IMR-90 (cell line): ENCODE data around the gene IL2RG.

Source experiments
- BHLHE40 ChIP-seq: fragments of 150-350 bp; IDR thresholded peaks from 2 replicates; pipeline ENCODE4 v1.6.1; 2016; ENCODE audit warnings: mild to moderate bottlenecking, low read depth, low read length
- CEBPB ChIP-seq: IDR thresholded peaks from 2 replicates; pipeline ENCODE4 v1.6.1; 2012; ENCODE audit warnings: low read depth, low read length, improper control_type of control experiment
- MXI1 ChIP-seq: IDR thresholded peaks from 2 replicates; pipeline ENCODE4 v1.6.1; 2012; ENCODE audit warnings: low read depth, mild to moderate bottlenecking, low read length, moderate library complexity, borderline replicate concordance
- NFE2L2 ChIP-seq: fragments of 150-350 bp; IDR thresholded peaks from 2 replicates; pipeline ENCODE4 v1.6.1; 2016; ENCODE audit warnings: low read depth, mild to moderate bottlenecking, low read length
- POLR2A ChIP-seq: IDR thresholded peaks from 2 replicates; pipeline ENCODE4 v1.6.1; 2012; ENCODE audit warnings: mild to moderate bottlenecking, low read depth, low read length
- RFX5 ChIP-seq: IDR thresholded peaks from 2 replicates; pipeline ENCODE4 v1.8.0; 2012; ENCODE audit warnings: low read depth, mild to moderate bottlenecking, low read length, moderate library complexity
- TF ChIP-seq, protein P1 (sequence below): conservative IDR thresholded peaks from 2 replicates; pipeline ENCODE4 v1.5.1; 2012; ENCODE audit warnings: mild to moderate bottlenecking, low read depth, low read length, improper control_type of control experiment
- TF ChIP-seq, protein P2 (sequence below): fragments of 150-350 bp; IDR thresholded peaks from 2 replicates; pipeline ENCODE4 v1.6.1; 2017; ENCODE audit warnings: mild to moderate bottlenecking, antibody characterized with exemption, low read length, low read depth
- TF ChIP-seq, protein P3 (sequence below): fragments of 150-350 bp; IDR thresholded peaks from 2 replicates; pipeline ENCODE4 v1.6.1; 2016; ENCODE audit warnings: low read depth, mild to moderate bottlenecking, low read length, moderate library complexity, borderline replicate concordance

- TF ChIP-seq, protein P1, sequence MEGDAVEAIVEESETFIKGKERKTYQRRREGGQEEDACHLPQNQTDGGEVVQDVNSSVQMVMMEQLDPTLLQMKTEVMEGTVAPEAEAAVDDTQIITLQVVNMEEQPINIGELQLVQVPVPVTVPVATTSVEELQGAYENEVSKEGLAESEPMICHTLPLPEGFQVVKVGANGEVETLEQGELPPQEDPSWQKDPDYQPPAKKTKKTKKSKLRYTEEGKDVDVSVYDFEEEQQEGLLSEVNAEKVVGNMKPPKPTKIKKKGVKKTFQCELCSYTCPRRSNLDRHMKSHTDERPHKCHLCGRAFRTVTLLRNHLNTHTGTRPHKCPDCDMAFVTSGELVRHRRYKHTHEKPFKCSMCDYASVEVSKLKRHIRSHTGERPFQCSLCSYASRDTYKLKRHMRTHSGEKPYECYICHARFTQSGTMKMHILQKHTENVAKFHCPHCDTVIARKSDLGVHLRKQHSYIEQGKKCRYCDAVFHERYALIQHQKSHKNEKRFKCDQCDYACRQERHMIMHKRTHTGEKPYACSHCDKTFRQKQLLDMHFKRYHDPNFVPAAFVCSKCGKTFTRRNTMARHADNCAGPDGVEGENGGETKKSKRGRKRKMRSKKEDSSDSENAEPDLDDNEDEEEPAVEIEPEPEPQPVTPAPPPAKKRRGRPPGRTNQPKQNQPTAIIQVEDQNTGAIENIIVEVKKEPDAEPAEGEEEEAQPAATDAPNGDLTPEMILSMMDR: no peak
- TF ChIP-seq, protein P2, sequence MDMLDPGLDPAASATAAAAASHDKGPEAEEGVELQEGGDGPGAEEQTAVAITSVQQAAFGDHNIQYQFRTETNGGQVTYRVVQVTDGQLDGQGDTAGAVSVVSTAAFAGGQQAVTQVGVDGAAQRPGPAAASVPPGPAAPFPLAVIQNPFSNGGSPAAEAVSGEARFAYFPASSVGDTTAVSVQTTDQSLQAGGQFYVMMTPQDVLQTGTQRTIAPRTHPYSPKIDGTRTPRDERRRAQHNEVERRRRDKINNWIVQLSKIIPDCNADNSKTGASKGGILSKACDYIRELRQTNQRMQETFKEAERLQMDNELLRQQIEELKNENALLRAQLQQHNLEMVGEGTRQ: no peak
- no peak for TF ChIP-seq CEBPB
- TF ChIP-seq, protein P3, sequence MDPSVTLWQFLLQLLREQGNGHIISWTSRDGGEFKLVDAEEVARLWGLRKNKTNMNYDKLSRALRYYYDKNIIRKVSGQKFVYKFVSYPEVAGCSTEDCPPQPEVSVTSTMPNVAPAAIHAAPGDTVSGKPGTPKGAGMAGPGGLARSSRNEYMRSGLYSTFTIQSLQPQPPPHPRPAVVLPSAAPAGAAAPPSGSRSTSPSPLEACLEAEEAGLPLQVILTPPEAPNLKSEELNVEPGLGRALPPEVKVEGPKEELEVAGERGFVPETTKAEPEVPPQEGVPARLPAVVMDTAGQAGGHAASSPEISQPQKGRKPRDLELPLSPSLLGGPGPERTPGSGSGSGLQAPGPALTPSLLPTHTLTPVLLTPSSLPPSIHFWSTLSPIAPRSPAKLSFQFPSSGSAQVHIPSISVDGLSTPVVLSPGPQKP: no peak
- TF ChIP-seq POLR2A: no peak
- TF ChIP-seq MXI1: no peak
- no peak for TF ChIP-seq NFE2L2
- no peak for TF ChIP-seq BHLHE40
- TF ChIP-seq RFX5: no peak
Observed at GRCh38 chrX:71154641-71155040, 43.3 kb upstream of the IL2RG start.
